ENCODE results near the gene BATF.

The BATF gene

GRCh38 chr14:75499084-75499875, 23.0 kb upstream of the BATF start:
- H3K9ac ChIP-seq (ENCODE audit: low read depth in 1 of 2, low read length in 2 of 2), result no peak overlapping the region
- H3K36me3 ChIP-seq (ENCODE audit: control insufficient read depth in 2 of 2, insufficient read depth in 2 of 2, low read length in 2 of 2), result no peaks in the 10 kb centered on the region

GRCh38 chr14:75501080-75501479, 21.2 kb upstream of the BATF start:
- H3K9ac ChIP-seq (ENCODE audit: low read depth in 1 of 2, low read length in 2 of 2), result no peak overlapping the region
- H3K4me1 ChIP-seq (ENCODE audit: control insufficient read depth in 2 of 2, insufficient read depth in 2 of 2, low read length in 2 of 2), result no peaks in the 10 kb centered on the region
- no peaks in the 10 kb centered on the region for H3K9me3 ChIP-seq (ENCODE audit: control insufficient read depth in 2 of 2, low read length in 2 of 2)
- H3K36me3 ChIP-seq (ENCODE audit: control insufficient read depth in 2 of 2, insufficient read depth in 2 of 2, low read length in 2 of 2), result no peaks in the 10 kb centered on the region
- H3K27ac ChIP-seq (ENCODE audit: low read depth in 2 of 2, low read length in 2 of 2), result no peak overlapping the region
- no peaks in the 10 kb centered on the region for H3K27me3 ChIP-seq (ENCODE audit: control insufficient read depth in 2 of 2, insufficient read depth in 2 of 2, low read length in 2 of 2)
- no peak overlapping the region for H3K4me3 ChIP-seq (ENCODE audit: low read length in 2 of 2)

More at GRCh38 chr14:75499084-75499875, 23.0 kb upstream of the BATF start:
- no peaks in the 10 kb centered on the region for H3K9me3 ChIP-seq (ENCODE audit: control insufficient read depth in 2 of 2, low read length in 2 of 2)
- H3K4me3 ChIP-seq (ENCODE audit: low read length in 2 of 2), result no peak overlapping the region
- H3K27ac ChIP-seq (ENCODE audit: low read depth in 2 of 2, low read length in 2 of 2), result no peak overlapping the region
- H3K27me3 ChIP-seq (ENCODE audit: control insufficient read depth in 2 of 2, insufficient read depth in 2 of 2, low read length in 2 of 2), result no peaks in the 10 kb centered on the region
- H3K4me1 ChIP-seq (ENCODE audit: control insufficient read depth in 2 of 2, insufficient read depth in 2 of 2, low read length in 2 of 2), result no peaks in the 10 kb centered on the region

- H3K36me3 ChIP-seq (ENCODE audit: control insufficient read depth in 2 of 2, insufficient read depth in 2 of 2, low read length in 2 of 2), result no peaks in the 10 kb centered on the region
- no peak overlapping the region for H3K27ac ChIP-seq (ENCODE audit: low read depth in 2 of 2, low read length in 2 of 2)
- no peak overlapping the region for H3K9ac ChIP-seq (ENCODE audit: low read depth in 1 of 2, low read length in 2 of 2)
- no peaks in the 10 kb centered on the region for H3K4me1 ChIP-seq (ENCODE audit: control insufficient read depth in 2 of 2, insufficient read depth in 2 of 2, low read length in 2 of 2)
- no peaks in the 10 kb centered on the region for H3K9me3 ChIP-seq (ENCODE audit: control insufficient read depth in 2 of 2, low read length in 2 of 2)
- H3K4me3 ChIP-seq (ENCODE audit: low read length in 2 of 2), result no peak overlapping the region
- no peaks in the 10 kb centered on the region for H3K27me3 ChIP-seq (ENCODE audit: control insufficient read depth in 2 of 2, insufficient read depth in 2 of 2, low read length in 2 of 2)
These were observed 17.9 kb upstream of the BATF start for GRCh38 chr14:75504411-75504810.

DNA sequence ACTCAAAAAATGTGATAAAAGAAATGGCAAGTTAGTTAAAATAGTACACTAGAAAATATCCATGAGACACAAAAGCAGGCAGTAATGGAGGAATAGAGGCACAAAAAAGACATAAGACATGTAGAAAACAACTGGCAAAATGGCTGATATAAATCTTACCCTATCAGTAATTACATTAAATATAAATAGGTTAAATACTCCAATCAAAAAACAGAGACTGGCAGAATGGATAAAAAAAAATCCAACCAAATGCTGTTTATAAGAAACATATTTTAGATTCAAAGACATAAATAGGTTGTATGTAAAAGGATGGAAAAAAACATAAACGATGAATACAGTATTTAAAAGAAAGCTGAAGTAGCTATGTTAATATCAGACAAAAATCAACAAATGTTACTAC, 15.3 kb upstream of the BATF start:
- Histone ChIP-seq H3K9me3 (ENCODE audit: control insufficient read depth in 2 of 2, low read length in 2 of 2) (no peaks in the 10 kb centered on the region), H3K4me3 (ENCODE audit: low read length in 2 of 2) (no peak overlapping the region), H3K9ac (ENCODE audit: low read depth in 1 of 2, low read length in 2 of 2) (no peak overlapping the region), H3K36me3 (ENCODE audit: control insufficient read depth in 2 of 2, insufficient read depth in 2 of 2, low read length in 2 of 2) (no peaks in the 10 kb centered on the region), H3K27me3 (ENCODE audit: control insufficient read depth in 2 of 2, insufficient read depth in 2 of 2, low read length in 2 of 2) (no peaks in the 10 kb centered on the region), H3K4me1 (ENCODE audit: control insufficient read depth in 2 of 2, insufficient read depth in 2 of 2, low read length in 2 of 2) (no peaks in the 10 kb centered on the region), H3K27ac (ENCODE audit: low read depth in 2 of 2, low read length in 2 of 2) (no peak overlapping the region)

DNA sequence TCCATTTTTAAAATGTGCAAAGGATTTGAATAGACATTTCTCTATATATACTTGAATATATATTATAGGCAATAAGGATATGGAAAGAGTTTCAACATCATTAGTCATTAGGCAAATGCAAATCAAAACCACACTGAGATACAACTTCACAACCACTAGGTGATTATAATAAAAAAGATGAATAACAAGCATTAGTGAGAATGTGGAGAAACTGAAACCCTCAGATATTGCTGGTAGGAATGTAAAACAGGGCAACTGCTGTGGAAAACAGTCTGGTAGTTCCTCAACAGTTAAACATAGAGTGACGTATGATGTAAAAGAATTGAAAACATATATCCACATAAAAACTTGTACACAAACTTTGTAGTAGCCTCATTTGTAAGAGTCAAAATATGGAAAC, 11.7 kb upstream of the BATF start:
- no peak overlapping the region for H3K27ac ChIP-seq (ENCODE audit: low read depth in 2 of 2, low read length in 2 of 2)
- no peak overlapping the region for H3K9ac ChIP-seq (ENCODE audit: low read depth in 1 of 2, low read length in 2 of 2)
- H3K4me3 ChIP-seq (ENCODE audit: low read length in 2 of 2), result no peak overlapping the region
- no peaks in the 10 kb centered on the region for H3K27me3 ChIP-seq (ENCODE audit: control insufficient read depth in 2 of 2, insufficient read depth in 2 of 2, low read length in 2 of 2)
- H3K36me3 ChIP-seq (ENCODE audit: control insufficient read depth in 2 of 2, insufficient read depth in 2 of 2, low read length in 2 of 2), result no peaks in the 10 kb centered on the region
- H3K4me1 ChIP-seq (ENCODE audit: control insufficient read depth in 2 of 2, insufficient read depth in 2 of 2, low read length in 2 of 2), result no peaks in the 10 kb centered on the region
- H3K9me3 ChIP-seq (ENCODE audit: control insufficient read depth in 2 of 2, low read length in 2 of 2), result no peaks in the 10 kb centered on the region

GRCh38 chr14:75511201-75511600, 11.1 kb upstream of the BATF start:
- no peak overlapping the region for H3K9ac ChIP-seq (ENCODE audit: low read depth in 1 of 2, low read length in 2 of 2)
- no peaks in the 10 kb centered on the region for H3K27me3 ChIP-seq (ENCODE audit: control insufficient read depth in 2 of 2, insufficient read depth in 2 of 2, low read length in 2 of 2)
- peaks cover 0 to 3% of the 10 kb centered on the region in 2 donors for H3K4me1 ChIP-seq (ENCODE audit: control insufficient read depth in 2 of 2, insufficient read depth in 2 of 2, low read length in 2 of 2)
- no peak overlapping the region for H3K27ac ChIP-seq (ENCODE audit: low read depth in 2 of 2, low read length in 2 of 2)
- no peaks in the 10 kb centered on the region for H3K9me3 ChIP-seq (ENCODE audit: control insufficient read depth in 2 of 2, low read length in 2 of 2)
- H3K36me3 ChIP-seq (ENCODE audit: control insufficient read depth in 2 of 2, insufficient read depth in 2 of 2, low read length in 2 of 2), result no peaks in the 10 kb centered on the region
- H3K4me3 ChIP-seq (ENCODE audit: low read length in 2 of 2), result no peak overlapping the region

- Histone ChIP-seq H3K4me1 (ENCODE audit: control insufficient read depth in 2 of 2, insufficient read depth in 2 of 2, low read length in 2 of 2) (peaks cover 0 to 3% of the 10 kb centered on the region in 2 donors), H3K27ac (ENCODE audit: low read depth in 2 of 2, low read length in 2 of 2) (no peak overlapping the region), H3K36me3 (ENCODE audit: control insufficient read depth in 2 of 2, insufficient read depth in 2 of 2, low read length in 2 of 2) (no peaks in the 10 kb centered on the region), H3K27me3 (ENCODE audit: control insufficient read depth in 2 of 2, insufficient read depth in 2 of 2, low read length in 2 of 2) (no peaks in the 10 kb centered on the region), H3K9ac (ENCODE audit: low read depth in 1 of 2, low read length in 2 of 2) (no peak overlapping the region), H3K4me3 (ENCODE audit: low read length in 2 of 2) (no peak overlapping the region), H3K9me3 (ENCODE audit: control insufficient read depth in 2 of 2, low read length in 2 of 2) (no peaks in the 10 kb centered on the region)
These were observed 8.2 kb upstream of the BATF start for GRCh38 chr14:75513911-75514672.

- peak overlapping the region in 1 of 2 donors; percentile 5 for H3K27ac ChIP-seq (ENCODE audit: low read depth in 2 of 2, low read length in 2 of 2)
- H3K27me3 ChIP-seq (ENCODE audit: control insufficient read depth in 2 of 2, insufficient read depth in 2 of 2, low read length in 2 of 2), result no peaks in the 10 kb centered on the region
- no peaks in the 10 kb centered on the region for H3K9me3 ChIP-seq (ENCODE audit: control insufficient read depth in 2 of 2, low read length in 2 of 2)
- H3K9ac ChIP-seq (ENCODE audit: low read depth in 1 of 2, low read length in 2 of 2), result peak overlapping the region in 1 of 2 donors; percentile 32
- peaks cover 0 to 3% of the 10 kb centered on the region in 2 donors for H3K4me1 ChIP-seq (ENCODE audit: control insufficient read depth in 2 of 2, insufficient read depth in 2 of 2, low read length in 2 of 2)
- no peaks in the 10 kb centered on the region for H3K36me3 ChIP-seq (ENCODE audit: control insufficient read depth in 2 of 2, insufficient read depth in 2 of 2, low read length in 2 of 2)
- peak overlapping the region in 1 of 2 donors; percentile 69 for H3K4me3 ChIP-seq (ENCODE audit: low read length in 2 of 2)
These were observed 7.3 kb upstream of the BATF start for GRCh38 chr14:75514673-75515628.

DNA sequence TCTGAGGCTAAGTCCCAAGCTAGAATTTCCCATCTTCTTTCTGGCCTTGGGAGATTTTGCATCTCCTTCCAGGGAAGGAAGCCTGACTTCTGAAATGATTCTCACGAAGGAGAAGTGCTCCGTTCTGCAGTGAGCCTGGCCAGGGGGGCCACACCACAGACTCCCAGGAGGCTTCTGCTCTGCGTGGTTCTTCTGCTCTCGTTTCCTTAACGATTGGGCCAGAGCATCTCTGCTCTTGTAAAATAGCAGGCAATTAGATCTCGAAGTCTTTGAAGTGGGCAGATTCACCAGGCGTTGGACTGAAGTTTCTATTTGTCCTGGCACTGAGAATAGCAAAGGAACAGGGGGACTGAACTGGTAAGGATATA, 6.7 kb upstream of the BATF start:
- Histone ChIP-seq H3K4me3 (ENCODE audit: low read length in 2 of 2) (peak overlapping the region in 1 of 2 donors; percentile 69), H3K9ac (ENCODE audit: low read depth in 1 of 2, low read length in 2 of 2) (no peak overlapping the region)

More for the DNA sequence above, 6.7 kb upstream of the BATF start:
- Histone ChIP-seq H3K27me3 (ENCODE audit: control insufficient read depth in 2 of 2, insufficient read depth in 2 of 2, low read length in 2 of 2) (no peaks in the 10 kb centered on the region), H3K9me3 (ENCODE audit: control insufficient read depth in 2 of 2, low read length in 2 of 2) (no peaks in the 10 kb centered on the region), H3K27ac (ENCODE audit: low read depth in 2 of 2, low read length in 2 of 2) (peak overlapping the region in 1 of 2 donors; percentile 5), H3K4me1 (ENCODE audit: control insufficient read depth in 2 of 2, insufficient read depth in 2 of 2, low read length in 2 of 2) (peaks cover 0 to 3% of the 10 kb centered on the region in 2 donors), H3K36me3 (ENCODE audit: control insufficient read depth in 2 of 2, insufficient read depth in 2 of 2, low read length in 2 of 2) (no peaks in the 10 kb centered on the region)

Data from mucosa of rectum (tissue), 2 donors.